Stimulated activated CD8-positive, alpha-beta memory T cell treated with anti-CD3 and anti-CD28 coated beads, Interleukin-4, amount 100 ng/mL, for 1 hour (primary cell): ENCODE measurements around the gene OR2B6.
"Not testable (repeated sequence)": the region's sequence is repeated elsewhere in the genome, so short reads cannot be mapped to it uniquely, and the experiment has no call there.

ENCODE experiments used
- DNase-seq, 2 donors: peaks; one replicate each; pipeline ENCODE4 v3.0.0-alpha.2; 2020; ENCODE audit warnings: low read depth in 2 of 2, low spot score in 1 of 2

The OR2B6 gene

GRCh38 chr6:27956941-27957340 lies at the start of gene OR2B6:
Gene OR2B6 (plus strand): TSS chr6:27957241. CDS start chr6:27957241, 0 bp downstream.
- DNase-seq = no peak

- DNase-seq = no peak
Measured at GRCh38 chr6:27908017-27908416, 49.0 kb upstream of the OR2B6 start.

DNA sequence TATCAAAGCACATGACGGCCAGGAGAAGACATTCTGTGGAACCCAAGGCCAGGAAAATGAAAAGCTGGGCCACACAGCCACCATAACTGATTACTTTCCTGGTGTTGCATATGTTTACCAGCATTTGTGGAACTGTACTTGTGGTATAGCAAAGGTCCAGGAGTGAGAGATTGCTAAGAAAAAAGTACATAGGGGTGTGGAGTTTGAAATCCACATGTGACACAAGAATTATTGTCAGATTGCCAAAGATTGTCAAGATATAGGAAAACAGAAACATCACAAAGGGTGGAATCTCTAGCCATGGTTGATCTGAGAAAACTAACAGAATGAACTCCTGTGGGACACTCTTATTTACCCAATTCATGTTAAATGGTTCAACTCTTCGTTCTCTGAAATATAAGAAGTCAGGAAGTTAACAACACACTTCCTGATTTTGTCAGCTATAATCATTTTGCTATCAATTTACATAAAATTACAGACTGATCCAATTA lies 45.0 kb upstream of the OR2B6 start, which contains the start of gene OR2B2:
Gene OR2B2 (minus strand): TSS at position 441 of the 491 bp plus-strand sequence. CDS start 77 bp downstream, at position 364.
- DNase-seq = no peak

DNA sequence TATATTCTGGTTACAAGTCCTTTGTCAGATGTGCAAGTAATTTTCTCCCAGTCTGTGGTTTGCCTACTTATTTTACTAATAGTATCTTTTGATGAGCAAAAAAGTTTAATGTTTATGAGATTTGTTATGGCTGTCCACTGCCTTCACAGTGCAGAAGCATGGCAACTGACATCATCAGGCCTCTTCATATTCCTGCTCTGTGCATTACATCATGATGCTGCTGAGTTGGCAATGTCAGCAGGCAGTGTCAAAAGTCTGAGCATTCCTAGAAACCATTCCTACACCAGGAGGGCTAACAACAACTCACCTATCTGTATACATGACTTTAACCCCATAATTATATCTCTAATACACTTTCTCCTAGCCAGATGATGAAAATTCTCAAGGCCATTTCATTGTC lies 34.1 kb upstream of the OR2B6 start:
- DNase-seq = no peak

GRCh38 chr6:27924179-27924578 lies 32.9 kb upstream of the OR2B6 start:
- DNase-seq = no peak

- not testable (repeated sequence) for DNase-seq
Measured at GRCh38 chr6:27928041-27928440, 29.0 kb upstream of the OR2B6 start.

DNA sequence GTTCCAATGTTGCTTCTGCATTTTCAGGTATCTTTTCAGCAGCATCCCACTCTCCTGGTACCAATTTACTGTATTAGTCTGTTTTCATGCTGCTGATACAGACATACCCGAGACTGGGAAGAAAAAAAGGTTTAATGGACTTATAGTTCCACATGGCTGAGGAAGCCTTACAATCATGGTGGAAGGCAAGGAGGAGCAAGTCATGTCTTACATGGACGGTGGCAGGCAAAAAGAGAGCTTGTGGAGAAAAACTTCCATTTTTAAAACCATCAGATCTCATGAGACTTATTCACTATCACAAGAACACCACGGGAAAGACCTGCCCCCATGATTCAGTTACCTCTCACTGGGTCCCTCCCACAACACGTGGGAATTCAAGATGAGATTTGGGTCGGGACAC lies 27.1 kb upstream of the OR2B6 start:
- DNase-seq = not testable (repeated sequence)

DNA sequence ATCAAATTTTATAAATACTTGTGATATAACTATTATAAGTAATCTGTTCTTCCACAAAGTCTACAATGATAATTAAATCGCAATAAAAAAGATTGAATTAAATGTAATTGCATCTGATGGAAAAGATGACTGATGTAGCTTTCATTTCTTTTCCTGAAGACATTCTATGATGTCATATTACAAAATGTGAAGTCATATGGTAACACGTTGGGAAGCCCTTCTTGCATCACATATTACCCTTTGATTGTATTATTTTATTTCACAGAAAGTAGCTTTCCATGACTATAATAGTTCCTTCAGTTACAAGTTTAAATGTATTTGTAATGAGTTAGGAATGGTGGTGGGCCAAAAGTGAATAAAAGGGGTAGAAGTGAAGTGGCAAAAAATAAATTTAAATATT lies 25.8 kb upstream of the OR2B6 start:
- no peak for DNase-seq

DNA sequence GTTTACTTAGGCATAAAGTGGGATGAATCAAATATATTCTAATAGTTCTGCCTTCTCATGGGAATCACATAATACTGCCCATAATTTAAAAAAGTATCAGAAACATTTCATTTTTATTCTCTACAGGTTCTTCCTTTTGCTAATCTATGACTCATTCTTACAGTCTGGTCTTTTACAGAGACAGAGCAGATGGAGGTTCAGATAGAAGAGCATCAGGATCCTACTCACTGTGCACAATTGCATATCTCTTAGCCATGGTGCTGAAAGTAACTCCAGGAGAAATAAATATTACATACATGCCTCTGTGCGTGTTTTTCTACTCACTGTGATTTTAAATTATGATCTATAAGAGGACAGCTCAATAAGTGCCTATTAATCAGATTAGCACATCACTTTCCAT lies 16.3 kb upstream of the OR2B6 start:
- no peak for DNase-seq

DNA sequence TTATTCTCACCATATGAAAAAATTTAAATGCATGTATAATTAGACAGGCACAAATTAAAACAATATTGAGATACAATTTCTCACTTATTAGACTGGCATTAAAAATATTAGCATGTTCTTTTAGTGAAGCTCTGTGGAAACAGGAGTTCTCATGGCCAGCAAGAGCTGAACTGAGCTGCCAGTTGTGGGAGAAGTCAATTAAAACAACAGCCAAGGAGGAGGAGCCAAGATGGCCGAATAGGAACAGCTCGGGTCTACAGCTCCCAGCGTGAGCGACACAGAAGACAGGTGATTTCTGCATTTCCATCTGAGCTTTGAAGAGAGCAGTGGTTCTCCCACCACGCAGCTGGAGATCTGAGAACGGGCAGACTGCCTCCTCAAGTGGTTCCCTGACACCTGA lies 14.0 kb upstream of the OR2B6 start:
- DNase-seq = not testable (repeated sequence)

DNA sequence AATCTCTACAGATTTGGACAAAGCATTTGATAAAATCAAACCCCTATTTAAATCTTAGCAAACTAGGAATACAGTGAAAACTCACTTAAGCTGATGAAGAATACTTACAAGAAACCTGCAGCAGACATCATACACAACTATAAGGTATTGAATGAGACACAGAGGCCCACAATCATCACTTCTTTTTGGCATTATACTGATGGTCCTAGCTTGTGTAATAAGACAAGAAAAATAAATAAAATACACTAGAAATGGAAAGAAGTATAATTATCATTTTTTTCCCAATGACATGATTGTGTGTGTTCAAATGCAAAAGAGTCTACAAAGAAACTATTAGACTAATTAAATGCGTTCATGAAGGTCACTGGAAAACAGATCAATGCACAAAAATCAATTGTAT lies 8.8 kb upstream of the OR2B6 start:
- no peak for DNase-seq

- no peak for DNase-seq
Measured at GRCh38 chr6:27951040-27951439, 6.0 kb upstream of the OR2B6 start.

DNA sequence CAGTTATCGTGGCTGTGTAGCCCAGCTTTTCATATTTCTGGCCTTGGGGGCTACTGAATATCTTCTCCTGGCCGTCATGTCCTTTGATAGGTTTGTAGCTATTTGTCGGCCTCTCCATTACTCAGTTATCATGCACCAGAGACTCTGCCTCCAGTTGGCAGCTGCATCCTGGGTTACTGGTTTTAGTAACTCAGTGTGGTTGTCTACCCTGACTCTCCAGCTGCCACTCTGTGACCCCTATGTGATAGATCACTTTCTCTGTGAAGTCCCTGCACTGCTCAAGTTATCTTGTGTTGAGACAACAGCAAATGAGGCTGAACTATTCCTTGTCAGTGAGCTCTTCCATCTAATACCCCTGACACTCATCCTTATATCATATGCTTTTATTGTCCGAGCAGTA lies 475 bp downstream of the OR2B6 start:
- DNase-seq = no peak

DNA sequence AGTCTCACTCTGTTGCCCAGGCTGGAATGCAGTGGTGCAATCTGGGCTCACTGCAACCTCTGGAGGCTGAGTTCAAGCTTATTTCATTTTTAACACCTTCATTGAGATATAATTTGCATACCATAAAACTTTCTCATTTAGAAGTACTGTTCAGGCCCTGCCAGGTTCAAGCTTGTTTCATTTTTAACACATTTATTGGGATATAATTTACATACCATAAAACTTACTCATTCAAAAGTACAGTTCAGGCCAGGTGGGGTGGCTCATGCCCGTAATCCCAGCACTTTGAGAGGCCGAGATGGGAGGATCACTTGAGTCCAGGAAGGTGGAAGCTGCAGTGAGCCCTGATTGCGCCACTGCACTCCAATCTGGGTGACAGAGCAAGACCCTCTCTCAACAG lies 5.5 kb downstream of the OR2B6 start:
- DNase-seq = no peak

GRCh38 chr6:27966044-27966443 lies 9.0 kb downstream of the OR2B6 start:
- DNase-seq = no peak

DNA sequence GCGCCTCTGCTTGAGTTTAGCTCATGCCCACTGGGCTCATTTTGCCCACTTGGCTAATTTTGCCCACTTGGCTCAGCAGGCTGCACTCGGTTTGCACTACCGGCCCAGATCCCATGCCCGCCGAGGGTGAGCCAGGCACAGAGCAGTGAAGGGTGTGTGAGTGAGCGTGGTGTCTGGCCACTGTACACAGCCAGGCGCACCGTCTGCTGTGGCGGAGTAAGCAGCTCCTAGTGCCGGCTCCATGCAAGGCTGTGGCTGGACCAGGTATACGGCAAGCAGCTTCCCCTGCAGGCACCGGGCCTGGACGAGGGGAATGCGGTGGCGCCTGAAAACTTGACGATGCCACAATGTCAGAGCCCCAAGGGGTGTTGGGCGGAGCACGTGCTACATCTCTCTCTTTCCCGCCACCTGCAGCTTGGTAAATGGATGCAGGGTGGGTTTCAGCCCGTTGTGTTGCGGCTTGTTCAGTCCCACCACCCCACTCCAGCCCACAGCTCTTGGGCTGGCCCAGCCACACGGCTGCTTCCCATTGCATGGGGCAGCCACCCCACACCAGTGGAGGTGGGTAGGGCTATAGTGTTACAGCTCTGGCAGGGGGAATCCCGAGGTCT lies 9.9 kb downstream of the OR2B6 start:
- DNase-seq = no peak

DNA sequence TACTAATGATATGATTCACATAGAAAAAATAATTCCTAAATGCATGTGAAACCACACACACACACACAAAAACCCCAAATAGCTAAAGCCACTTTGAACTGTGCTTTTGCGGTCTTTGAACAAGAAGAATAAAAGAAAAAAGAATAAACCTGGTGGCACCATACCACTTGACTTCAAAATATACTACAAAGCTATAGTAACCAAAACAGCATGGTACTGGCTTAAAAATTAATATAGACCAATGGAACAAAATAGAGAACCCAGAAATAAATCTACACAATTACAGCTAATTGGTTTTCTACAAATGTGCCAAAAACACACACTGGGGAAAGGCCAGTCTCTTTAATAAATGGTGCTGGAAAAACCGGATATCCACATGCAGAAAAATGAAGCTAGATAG lies 13.4 kb downstream of the OR2B6 start:
- no peak for DNase-seq

- DNase-seq = no peak
Measured at GRCh38 chr6:27972750-27973149, 15.7 kb downstream of the OR2B6 start.

GRCh38 chr6:27977387-27977786 lies 20.3 kb downstream of the OR2B6 start:
- DNase-seq = no peak

DNA sequence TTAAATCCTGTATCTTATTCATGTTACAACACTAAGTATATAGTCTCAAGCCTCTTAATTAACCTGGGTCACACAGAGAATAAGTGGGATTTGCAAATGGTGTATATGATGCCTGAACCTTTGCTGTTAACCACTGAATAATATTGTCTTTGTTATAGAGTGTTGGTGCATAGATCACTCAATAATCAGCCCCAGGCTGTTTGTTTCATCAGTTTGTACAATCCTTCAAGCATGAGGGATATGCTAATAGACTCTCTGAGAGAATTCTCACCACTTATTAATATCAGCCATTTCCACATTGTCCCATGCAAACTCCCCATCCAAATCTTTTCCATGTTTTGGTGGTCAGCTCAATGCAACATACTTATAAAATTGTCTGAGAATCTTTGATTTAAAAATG lies 21.7 kb downstream of the OR2B6 start:
- DNase-seq = no peak

GRCh38 chr6:27980111-27980510 lies 23.1 kb downstream of the OR2B6 start:
- no peak for DNase-seq

- no peak for DNase-seq
Measured at GRCh38 chr6:27986928-27987725, 30.1 kb downstream of the OR2B6 start.

GRCh38 chr6:27994616-27995015 lies 37.6 kb downstream of the OR2B6 start:
- no peak for DNase-seq
